HepG2 (cell line): ENCODE results near the gene SEMA3G. TPM values are rescaled to one million over a fixed set of nuclear protein-coding genes. Genes with fewer than 3 reads are reported as not detected.

Experiments
- ELF3 ChIP-seq: IDR thresholded peaks from 2 replicates; pipeline ENCODE4 v1.6.1; 2016; ENCODE audit warnings: missing genetic modification reagents, missing compliant biosample characterization
- ELK4 ChIP-seq: sonication (generic); formaldehyde crosslinking; IDR thresholded peaks from 2 replicates; pipeline ENCODE4 v1.9.0; 2021; ENCODE audit warnings: missing genetic modification reagents, borderline replicate concordance
- FOXO4 ChIP-seq: sonication (generic); formaldehyde crosslinking; conservative IDR thresholded peaks from 2 replicates; pipeline ENCODE4 v1.8.1; 2023; ENCODE audit warnings: missing genetic modification reagents
- HIC2 ChIP-seq: sonication (generic); formaldehyde crosslinking; IDR thresholded peaks from 2 replicates; pipeline ENCODE4 v1.9.0; 2022; ENCODE audit warnings: low read depth, missing genetic modification reagents
- POGZ ChIP-seq: sonication (generic); formaldehyde crosslinking; IDR thresholded peaks from 2 replicates; pipeline ENCODE4 v1.4.0; 2020; ENCODE audit warnings: mild to moderate bottlenecking, missing genetic modification reagents
- PREB ChIP-seq: sonication (generic); formaldehyde crosslinking; IDR thresholded peaks from 2 replicates; pipeline ENCODE4 v1.4.0; 2020; ENCODE audit warnings: missing genetic modification reagents
- TAF15 ChIP-seq: fragments of 200-400 bp; formaldehyde crosslinking; IDR thresholded peaks from one replicate; pipeline ENCODE4 v1.6.1; 2018; ENCODE audit warnings: mild to moderate bottlenecking, low read depth, low read length; ENCODE audit not compliant: poor library complexity, severe bottlenecking
- TOE1 ChIP-seq: sonication (generic); formaldehyde crosslinking; IDR thresholded peaks from 2 replicates; pipeline ENCODE4 v1.4.0; 2020; ENCODE audit warnings: mild to moderate bottlenecking, missing genetic modification reagents
- ZKSCAN1 ChIP-seq: fragments of 150-350 bp; IDR thresholded peaks from 2 replicates; pipeline ENCODE4 v1.6.1; 2014; ENCODE audit warnings: low read length
- ZNF333 ChIP-seq: sonication (generic); formaldehyde crosslinking; IDR thresholded peaks from 2 replicates; pipeline ENCODE4 v1.4.0; 2020; ENCODE audit warnings: mild to moderate bottlenecking, missing genetic modification reagents, borderline replicate concordance
- polyA plus RNA-seq, 8 experiments: library from polyadenylated mRNA; depleted of rRNA in 3 of 8; stranded (reverse) in 7 of 8; unstranded in 1 of 8; fragments of >200 nt; fragmentation: Illumina TruSeq in 4 of 8; extraction: Trizol in 4 of 8; gene quantifications; 2 replicates each; pipeline versions ENCODE4 v1.2.1 to v1.2.3, GENCODE V29; 2011 to 2016; ENCODE audit warnings: low read depth in 4 of 8, missing spikeins in 1 of 8, mixed read lengths in 1 of 8; ENCODE audit not compliant: insufficient read depth in 1 of 8
- total RNA-seq, 5 experiments: library from RNA; depleted of rRNA; stranded (reverse); fragments of >200 nt; fragmentation: Illumina TruSeq; extraction: Trizol; gene quantifications; 2 replicates each; pipeline ENCODE4 v1.2.3, GENCODE V29; 2016; ENCODE audit warnings: low read depth in 1 of 5
- TF ChIP-seq, protein P1 (sequence below): sonication (generic); formaldehyde crosslinking; IDR thresholded peaks from 2 replicates; pipeline ENCODE4 v1.5.0; 2020; ENCODE audit warnings: mild to moderate bottlenecking, missing genetic modification reagents
- TF ChIP-seq, protein P2 (sequence below): IDR thresholded peaks from 2 replicates; pipeline ENCODE4 v1.6.1; 2016; ENCODE audit warnings: missing genetic modification reagents, missing compliant biosample characterization
- TF ChIP-seq, protein P3 (sequence below): sonication (generic); formaldehyde crosslinking; IDR thresholded peaks from 2 replicates; pipeline ENCODE4 v1.4.0; 2020; ENCODE audit warnings: missing genetic modification reagents
- TF ChIP-seq, protein P4 (sequence below): sonication (generic); formaldehyde crosslinking; IDR thresholded peaks from 2 replicates; pipeline ENCODE4 v1.4.0; 2020; ENCODE audit warnings: mild to moderate bottlenecking, missing genetic modification reagents

Gene SEMA3G
- total and polyA plus RNA-seq, 2 of the 13 experiments (the other 11 are each of a cell fraction or from before 2014, with no cell fraction given): 6.1 to 8.3 TPM

DNA sequence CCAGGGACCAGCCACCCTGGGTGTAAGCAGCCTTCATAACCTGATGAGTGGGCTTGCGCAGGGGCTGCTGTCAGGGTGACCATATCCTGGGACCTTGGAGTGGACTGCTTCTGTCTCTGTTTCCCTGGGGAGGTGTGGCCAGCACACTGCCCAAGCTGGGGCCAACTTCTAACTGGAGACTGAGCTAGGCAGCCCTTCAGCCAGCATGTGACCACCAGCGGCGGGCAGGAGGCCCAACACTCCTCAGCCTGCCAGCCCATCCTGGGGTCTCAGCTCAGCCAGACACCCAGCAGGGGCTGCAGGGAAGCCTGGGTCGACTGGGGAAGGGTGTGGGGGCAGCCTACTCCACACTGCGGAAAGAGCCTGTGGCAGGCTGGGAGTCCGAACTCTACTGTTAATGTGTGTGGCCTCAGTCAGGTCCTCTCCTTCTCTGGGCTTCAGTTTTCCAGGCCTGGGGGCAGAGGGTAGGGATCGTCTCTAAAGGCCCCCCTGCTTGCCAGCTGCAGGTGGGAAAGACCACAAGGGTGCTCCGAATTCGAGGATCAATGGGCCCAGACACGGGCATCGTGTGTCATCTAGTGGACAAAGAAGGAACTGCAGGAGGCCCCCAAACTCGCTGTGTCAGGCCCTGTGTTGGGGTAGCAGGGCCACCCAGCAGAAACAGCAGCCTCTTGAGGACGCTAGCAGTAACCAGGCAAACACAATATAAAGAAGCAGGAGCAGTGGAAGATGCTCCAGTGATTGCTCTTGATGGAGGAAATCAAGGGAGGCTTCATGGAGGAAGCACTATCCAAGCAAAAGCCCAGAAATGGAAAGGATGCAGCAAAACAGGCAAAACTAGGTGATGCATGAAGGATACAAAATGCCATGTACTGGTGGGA is 2.0 kb upstream of the SEMA3G start (continued):
- no peak for TF ChIP-seq FOXO4 (CRISPR knock-in tag)
- TF ChIP-seq, protein P1, sequence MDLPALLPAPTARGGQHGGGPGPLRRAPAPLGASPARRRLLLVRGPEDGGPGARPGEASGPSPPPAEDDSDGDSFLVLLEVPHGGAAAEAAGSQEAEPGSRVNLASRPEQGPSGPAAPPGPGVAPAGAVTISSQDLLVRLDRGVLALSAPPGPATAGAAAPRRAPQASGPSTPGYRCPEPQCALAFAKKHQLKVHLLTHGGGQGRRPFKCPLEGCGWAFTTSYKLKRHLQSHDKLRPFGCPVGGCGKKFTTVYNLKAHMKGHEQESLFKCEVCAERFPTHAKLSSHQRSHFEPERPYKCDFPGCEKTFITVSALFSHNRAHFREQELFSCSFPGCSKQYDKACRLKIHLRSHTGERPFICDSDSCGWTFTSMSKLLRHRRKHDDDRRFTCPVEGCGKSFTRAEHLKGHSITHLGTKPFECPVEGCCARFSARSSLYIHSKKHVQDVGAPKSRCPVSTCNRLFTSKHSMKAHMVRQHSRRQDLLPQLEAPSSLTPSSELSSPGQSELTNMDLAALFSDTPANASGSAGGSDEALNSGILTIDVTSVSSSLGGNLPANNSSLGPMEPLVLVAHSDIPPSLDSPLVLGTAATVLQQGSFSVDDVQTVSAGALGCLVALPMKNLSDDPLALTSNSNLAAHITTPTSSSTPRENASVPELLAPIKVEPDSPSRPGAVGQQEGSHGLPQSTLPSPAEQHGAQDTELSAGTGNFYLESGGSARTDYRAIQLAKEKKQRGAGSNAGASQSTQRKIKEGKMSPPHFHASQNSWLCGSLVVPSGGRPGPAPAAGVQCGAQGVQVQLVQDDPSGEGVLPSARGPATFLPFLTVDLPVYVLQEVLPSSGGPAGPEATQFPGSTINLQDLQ (CRISPR knock-in tag): no peak
- TF ChIP-seq ELF3: no peak; the same call in 1 of the 2 replicates
- TF ChIP-seq, protein P2, sequence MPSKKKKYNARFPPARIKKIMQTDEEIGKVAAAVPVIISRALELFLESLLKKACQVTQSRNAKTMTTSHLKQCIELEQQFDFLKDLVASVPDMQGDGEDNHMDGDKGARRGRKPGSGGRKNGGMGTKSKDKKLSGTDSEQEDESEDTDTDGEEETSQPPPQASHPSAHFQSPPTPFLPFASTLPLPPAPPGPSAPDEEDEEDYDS: no peak
- TF ChIP-seq, protein P3, sequence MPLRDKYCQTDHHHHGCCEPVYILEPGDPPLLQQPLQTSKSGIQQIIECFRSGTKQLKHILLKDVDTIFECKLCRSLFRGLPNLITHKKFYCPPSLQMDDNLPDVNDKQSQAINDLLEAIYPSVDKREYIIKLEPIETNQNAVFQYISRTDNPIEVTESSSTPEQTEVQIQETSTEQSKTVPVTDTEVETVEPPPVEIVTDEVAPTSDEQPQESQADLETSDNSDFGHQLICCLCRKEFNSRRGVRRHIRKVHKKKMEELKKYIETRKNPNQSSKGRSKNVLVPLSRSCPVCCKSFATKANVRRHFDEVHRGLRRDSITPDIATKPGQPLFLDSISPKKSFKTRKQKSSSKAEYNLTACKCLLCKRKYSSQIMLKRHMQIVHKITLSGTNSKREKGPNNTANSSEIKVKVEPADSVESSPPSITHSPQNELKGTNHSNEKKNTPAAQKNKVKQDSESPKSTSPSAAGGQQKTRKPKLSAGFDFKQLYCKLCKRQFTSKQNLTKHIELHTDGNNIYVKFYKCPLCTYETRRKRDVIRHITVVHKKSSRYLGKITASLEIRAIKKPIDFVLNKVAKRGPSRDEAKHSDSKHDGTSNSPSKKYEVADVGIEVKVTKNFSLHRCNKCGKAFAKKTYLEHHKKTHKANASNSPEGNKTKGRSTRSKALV: no peak
- no peak for TF ChIP-seq ELK4
- no peak for TF ChIP-seq ZNF333 (CRISPR knock-in tag)
- no peak for TF ChIP-seq TAF15
- no peak for TF ChIP-seq POGZ (CRISPR knock-in tag)
- no peak for TF ChIP-seq PREB (CRISPR knock-in tag)
- TF ChIP-seq TOE1: no peak
- TF ChIP-seq, protein P4, sequence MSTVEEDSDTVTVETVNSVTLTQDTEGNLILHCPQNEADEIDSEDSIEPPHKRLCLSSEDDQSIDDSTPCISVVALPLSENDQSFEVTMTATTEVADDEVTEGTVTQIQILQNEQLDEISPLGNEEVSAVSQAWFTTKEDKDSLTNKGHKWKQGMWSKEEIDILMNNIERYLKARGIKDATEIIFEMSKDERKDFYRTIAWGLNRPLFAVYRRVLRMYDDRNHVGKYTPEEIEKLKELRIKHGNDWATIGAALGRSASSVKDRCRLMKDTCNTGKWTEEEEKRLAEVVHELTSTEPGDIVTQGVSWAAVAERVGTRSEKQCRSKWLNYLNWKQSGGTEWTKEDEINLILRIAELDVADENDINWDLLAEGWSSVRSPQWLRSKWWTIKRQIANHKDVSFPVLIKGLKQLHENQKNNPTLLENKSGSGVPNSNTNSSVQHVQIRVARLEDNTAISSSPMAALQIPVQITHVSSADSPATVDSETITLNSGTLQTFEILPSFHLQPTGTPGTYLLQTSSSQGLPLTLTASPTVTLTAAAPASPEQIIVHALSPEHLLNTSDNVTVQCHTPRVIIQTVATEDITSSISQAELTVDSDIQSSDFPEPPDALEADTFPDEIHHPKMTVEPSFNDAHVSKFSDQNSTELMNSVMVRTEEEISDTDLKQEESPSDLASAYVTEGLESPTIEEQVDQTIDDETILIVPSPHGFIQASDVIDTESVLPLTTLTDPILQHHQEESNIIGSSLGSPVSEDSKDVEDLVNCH (CRISPR knock-in tag): no peak
- TF ChIP-seq HIC2 (CRISPR knock-in tag): no peak
- no peak for TF ChIP-seq ZKSCAN1
